ENCODE data around the gene KATNB1.

- no peak for TF ChIP-seq CTCF (IDR thresholded peaks at IDR 0.05 in 8 of 11, conservative IDR thresholded peaks at IDR 0.05 in 3 of 11)
- no peak for TF ChIP-seq POLR2A (IDR thresholded peaks at IDR 0.05)
Measured at GRCh38 chr16:57798267-57798810, 62.8 kb downstream of the KATNB1 start.

All from spleen (tissue), 7 donors.